ENCODE measurements around the gene DCST1.

DCST1 gene

GRCh38 chr1:155011437-155012025, 22.1 kb upstream of the DCST1 start:
- no peaks in the 10 kb centered on the region for H3K79me2 ChIP-seq (ENCODE audit: insufficient read depth, low read length)
- peaks cover 2% of the 10 kb centered on the region; the same call in 1 of the 2 replicates for H3F3A ChIP-seq (ENCODE audit: insufficient read depth)
- no peak overlapping the region for H3K4me3 ChIP-seq (ENCODE audit: insufficient read depth, low read length, poor library complexity, severe bottlenecking)
- no peaks in the 10 kb centered on the region for H3K9me2 ChIP-seq (replicated peaks; ENCODE audit: insufficient read depth, low read length)
- H4K20me1 ChIP-seq (ENCODE audit: low read depth, low read length) = no peaks in the 10 kb centered on the region
- H3K36me3 ChIP-seq (ENCODE audit: low read length) = no peaks in the 10 kb centered on the region
- H2AFZ ChIP-seq (ENCODE audit: low read depth, low read length, severe bottlenecking) = no peak overlapping the region
- H3K27me3 ChIP-seq (ENCODE audit: low read length) = no peaks in the 10 kb centered on the region
- H3K9me3 ChIP-seq (ENCODE audit: insufficient read depth, low read length) = no peaks in the 10 kb centered on the region
- H3K4me2 ChIP-seq (ENCODE audit: low read depth, low read length, poor library complexity, severe bottlenecking) = no peak overlapping the region
- H3K27ac ChIP-seq (ENCODE audit: low read depth, low read length) = no peak overlapping the region
- TF ChIP-seq EZH2phosphoT487 (conservative IDR thresholded peaks at IDR 0.05; ENCODE audit: low read length) (no peak), CTCF (IDR thresholded peaks at IDR 0.05; ENCODE audit: insufficient read depth, low read length, poor library complexity, severe bottlenecking) (no peak)
- no peak overlapping the region for H3K9ac ChIP-seq (ENCODE audit: low read length)

GRCh38 chr1:155012026-155012546, 21.5 kb upstream of the DCST1 start:
- peaks cover 6% of the 10 kb centered on the region; the same call in 1 of the 2 replicates for H3F3A ChIP-seq (ENCODE audit: insufficient read depth)
- H3K27ac ChIP-seq (ENCODE audit: low read depth, low read length) = no peak overlapping the region
- no peaks in the 10 kb centered on the region for H3K79me2 ChIP-seq (ENCODE audit: insufficient read depth, low read length)
- no peaks in the 10 kb centered on the region for H3K36me3 ChIP-seq (ENCODE audit: low read length)
- H3K4me3 ChIP-seq (ENCODE audit: insufficient read depth, low read length, poor library complexity, severe bottlenecking) = no peak overlapping the region
- no peak for TF ChIP-seq CTCF (IDR thresholded peaks at IDR 0.05; ENCODE audit: insufficient read depth, low read length, poor library complexity, severe bottlenecking)
- TF ChIP-seq EZH2phosphoT487 (conservative IDR thresholded peaks at IDR 0.05; ENCODE audit: low read length) = no peak
- H2AFZ ChIP-seq (ENCODE audit: low read depth, low read length, severe bottlenecking) = no peak overlapping the region
- no peaks in the 10 kb centered on the region for H4K20me1 ChIP-seq (ENCODE audit: low read depth, low read length)
- no peak overlapping the region for H3K9ac ChIP-seq (ENCODE audit: low read length)
- no peaks in the 10 kb centered on the region for H3K27me3 ChIP-seq (ENCODE audit: low read length)
- no peak overlapping the region for H3K4me2 ChIP-seq (ENCODE audit: low read depth, low read length, poor library complexity, severe bottlenecking)
- H3K9me2 ChIP-seq (replicated peaks; ENCODE audit: insufficient read depth, low read length) = no peaks in the 10 kb centered on the region
- H3K9me3 ChIP-seq (ENCODE audit: insufficient read depth, low read length) = no peaks in the 10 kb centered on the region

DNA sequence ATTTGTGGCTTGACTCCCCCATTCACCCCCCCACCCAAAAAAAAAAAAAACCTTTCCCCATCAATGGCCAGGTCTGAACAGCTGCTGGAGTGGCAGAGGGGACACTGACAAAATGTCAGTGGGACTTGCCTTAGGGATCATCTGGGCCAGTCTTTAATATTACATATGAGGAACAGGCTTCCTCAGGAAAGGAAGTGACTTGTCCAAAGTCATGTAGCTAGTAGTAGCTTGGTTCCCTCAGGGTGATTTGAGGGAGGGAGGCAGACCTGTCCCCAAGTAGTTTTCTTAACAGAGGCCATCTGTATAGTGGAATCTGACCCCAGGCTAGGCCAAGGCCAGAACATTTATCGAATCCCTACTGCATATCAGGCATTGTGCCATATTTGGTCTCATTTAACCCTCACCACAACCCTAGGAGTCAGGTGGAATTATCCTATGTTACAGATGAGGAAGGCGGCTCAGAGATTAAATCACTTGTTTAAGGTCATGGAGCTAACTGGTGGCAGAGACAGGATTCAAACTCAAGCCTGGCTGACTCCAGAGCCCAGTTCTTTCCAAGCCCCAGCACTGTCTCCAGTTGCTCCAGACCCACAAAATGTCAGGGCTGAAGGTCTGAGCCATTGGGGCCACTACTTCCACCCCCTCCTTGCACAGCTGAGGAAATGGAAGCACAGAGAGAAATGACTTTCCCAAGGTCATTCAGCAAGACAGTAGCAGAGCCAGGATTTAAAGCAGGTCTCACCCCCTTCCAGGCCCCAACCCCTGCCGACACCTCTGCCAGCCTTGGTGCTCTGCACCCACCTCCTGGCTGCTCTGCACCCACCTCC, 20.6 kb upstream of the DCST1 start:
- no peak overlapping the region for H3K27ac ChIP-seq (ENCODE audit: low read depth, low read length)
- H3K79me2 ChIP-seq (ENCODE audit: insufficient read depth, low read length) = no peaks in the 10 kb centered on the region
- H2AFZ ChIP-seq (ENCODE audit: low read depth, low read length, severe bottlenecking) = no peak overlapping the region
- H3K9ac ChIP-seq (ENCODE audit: low read length) = no peak overlapping the region
- no peaks in the 10 kb centered on the region for H3K36me3 ChIP-seq (ENCODE audit: low read length)
- no peak overlapping the region for H3K4me2 ChIP-seq (ENCODE audit: low read depth, low read length, poor library complexity, severe bottlenecking)
- TF ChIP-seq EZH2phosphoT487 (conservative IDR thresholded peaks at IDR 0.05; ENCODE audit: low read length) (no peak), CTCF (IDR thresholded peaks at IDR 0.05; ENCODE audit: insufficient read depth, low read length, poor library complexity, severe bottlenecking) (no peak)
- H3F3A ChIP-seq (ENCODE audit: insufficient read depth) = peaks cover 6% of the 10 kb centered on the region; the same call in 1 of the 2 replicates
- H3K4me3 ChIP-seq (ENCODE audit: insufficient read depth, low read length, poor library complexity, severe bottlenecking) = no peak overlapping the region
- no peaks in the 10 kb centered on the region for H4K20me1 ChIP-seq (ENCODE audit: low read depth, low read length)
- H3K27me3 ChIP-seq (ENCODE audit: low read length) = no peaks in the 10 kb centered on the region
- H3K9me3 ChIP-seq (ENCODE audit: insufficient read depth, low read length) = no peaks in the 10 kb centered on the region
- no peaks in the 10 kb centered on the region for H3K9me2 ChIP-seq (replicated peaks; ENCODE audit: insufficient read depth, low read length)
